ENCODE data around the gene GOLM1.
A peak's percentile ranks its signal among the peaks of the same experiment; 100 is the strongest.

The GOLM1 gene

DNA sequence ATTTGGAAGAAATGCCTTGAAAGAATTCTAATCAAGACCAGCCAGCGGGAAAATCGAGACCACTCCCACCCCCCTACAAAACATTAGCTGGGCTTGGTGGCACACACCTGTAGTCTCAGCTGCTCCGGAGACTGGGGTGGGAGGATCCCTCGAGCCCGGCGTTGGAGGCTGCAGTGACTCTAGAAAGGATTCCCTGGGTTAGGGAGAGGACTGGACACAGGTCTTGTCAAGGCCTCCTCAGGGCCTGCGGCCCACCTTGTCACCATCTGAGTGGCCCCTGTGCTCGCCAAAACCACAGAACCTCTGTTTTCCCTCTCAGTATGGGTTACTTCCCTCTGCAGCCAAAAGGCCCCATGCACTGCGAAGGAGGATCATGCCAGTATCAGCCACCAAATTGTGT lies 16.5 kb upstream of the GOLM1 start:
- Mint-ChIP-seq H3K36me3 (ENCODE audit: insufficient read depth) (no peaks in the 10 kb centered on the region), H3K9me3 (no peaks in the 10 kb centered on the region), H3K27ac (ENCODE audit: low read depth) (no peak overlapping the region), H3K4me1 (no peaks in the 10 kb centered on the region), H3K4me3 (no peak overlapping the region), H3K27me3 (peaks cover 48% of the 10 kb centered on the region)
- DNase-seq (ENCODE audit: low spot score in 2 of 2) (no peak), ATAC-seq (replicated peaks; ENCODE audit: extremely low read depth, poor library complexity, severe bottlenecking) (no peak)

DNA sequence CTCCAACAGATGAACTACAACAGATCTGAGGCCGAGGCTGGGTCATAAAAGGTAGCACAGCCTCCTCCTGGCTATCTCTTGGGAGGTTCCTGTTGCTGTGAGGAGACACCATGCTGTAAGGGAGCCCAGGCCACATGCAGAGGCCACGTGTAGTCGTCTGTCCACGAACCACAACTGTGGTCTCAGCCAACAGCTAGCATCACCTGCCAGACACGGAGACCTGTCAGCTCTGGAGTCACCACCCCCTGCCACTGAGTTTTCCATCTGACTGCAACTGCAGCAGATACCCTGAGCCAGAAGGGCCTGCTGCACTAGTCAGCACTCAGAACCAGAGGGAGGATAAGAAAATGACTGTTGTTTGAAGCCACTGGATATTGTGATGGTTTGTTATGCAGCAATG lies 12.7 kb upstream of the GOLM1 start:
- peaks cover 27% of the 10 kb centered on the region for H3K27me3 Mint-ChIP-seq
- no peak overlapping the region for H3K4me3 Mint-ChIP-seq
- H3K36me3 Mint-ChIP-seq (ENCODE audit: insufficient read depth), result no peaks in the 10 kb centered on the region
- H3K9me3 Mint-ChIP-seq, result no peaks in the 10 kb centered on the region
- H3K27ac Mint-ChIP-seq (ENCODE audit: low read depth), result no peak overlapping the region
- ATAC-seq (replicated peaks; ENCODE audit: extremely low read depth, poor library complexity, severe bottlenecking) (no peak), DNase-seq (ENCODE audit: low spot score in 2 of 2) (no peak)
- H3K4me1 Mint-ChIP-seq, result peaks cover 2% of the 10 kb centered on the region

DNA sequence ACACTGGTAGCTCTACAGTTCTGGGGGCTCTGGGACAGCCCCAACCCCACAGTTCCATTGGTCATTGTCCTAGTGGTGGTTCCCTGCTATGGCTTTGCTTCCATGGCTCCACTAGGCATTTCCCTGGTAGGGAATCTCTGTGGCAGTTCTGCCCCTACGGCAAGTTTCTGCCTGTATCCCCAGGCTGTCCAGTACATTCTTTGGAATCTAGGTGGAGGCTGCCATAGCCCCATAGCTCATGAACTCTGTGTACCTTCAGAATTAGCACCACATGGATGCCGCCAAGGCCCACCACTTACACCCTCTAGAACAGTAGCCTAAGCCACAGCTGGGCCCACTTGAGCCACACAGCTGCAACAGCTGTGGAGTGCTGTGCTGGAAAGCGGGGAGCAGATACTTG lies 3.3 kb upstream of the GOLM1 start:
- DNase-seq (ENCODE audit: low spot score in 2 of 2), result no peak
- H3K4me3 Mint-ChIP-seq, result no peak overlapping the region
- no peak for ATAC-seq (replicated peaks; ENCODE audit: extremely low read depth, poor library complexity, severe bottlenecking)
- no peak overlapping the region for H3K27ac Mint-ChIP-seq (ENCODE audit: low read depth)
- no peaks in the 10 kb centered on the region for H3K9me3 Mint-ChIP-seq
- H3K27me3 Mint-ChIP-seq, result peaks cover 35% of the 10 kb centered on the region
- H3K36me3 Mint-ChIP-seq (ENCODE audit: insufficient read depth), result no peaks in the 10 kb centered on the region
- peaks cover 18% of the 10 kb centered on the region for H3K4me1 Mint-ChIP-seq

DNA sequence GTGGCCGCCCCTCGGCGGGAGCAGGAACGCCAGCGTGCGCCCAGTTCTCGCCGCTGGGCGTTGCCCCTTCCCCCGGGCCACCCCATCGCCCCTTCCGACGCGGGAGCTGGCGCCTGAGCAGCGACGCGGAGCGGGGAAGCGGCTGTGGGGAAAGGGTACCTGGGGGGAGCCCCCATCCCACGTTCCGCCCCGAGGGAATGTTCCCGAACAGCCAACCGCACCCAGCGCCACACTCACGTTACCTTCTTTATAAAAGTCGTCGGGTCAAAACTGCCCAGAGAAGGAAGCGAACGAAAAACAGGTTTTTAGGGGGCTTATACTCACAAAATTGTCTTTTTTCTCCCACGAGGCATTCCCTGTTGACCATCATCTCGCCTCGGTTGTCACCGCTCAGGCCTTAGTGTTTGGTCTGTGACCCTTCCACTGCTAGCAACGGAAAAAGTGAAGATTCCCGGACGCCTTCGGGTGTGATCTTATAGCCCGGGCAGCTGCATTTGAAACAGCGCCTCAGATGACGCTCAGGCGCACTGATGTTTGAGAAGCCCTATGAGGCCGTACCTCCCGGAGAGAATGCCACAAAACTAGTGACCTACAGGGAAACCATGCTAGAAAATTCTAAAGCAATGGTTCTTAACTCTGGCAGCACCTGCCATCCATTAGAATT lies 475 bp upstream of the GOLM1 start:
- DNase-seq (ENCODE audit: low spot score in 2 of 2), result no peak
- H3K4me1 Mint-ChIP-seq, result peaks cover 12% of the 10 kb centered on the region

DNA sequence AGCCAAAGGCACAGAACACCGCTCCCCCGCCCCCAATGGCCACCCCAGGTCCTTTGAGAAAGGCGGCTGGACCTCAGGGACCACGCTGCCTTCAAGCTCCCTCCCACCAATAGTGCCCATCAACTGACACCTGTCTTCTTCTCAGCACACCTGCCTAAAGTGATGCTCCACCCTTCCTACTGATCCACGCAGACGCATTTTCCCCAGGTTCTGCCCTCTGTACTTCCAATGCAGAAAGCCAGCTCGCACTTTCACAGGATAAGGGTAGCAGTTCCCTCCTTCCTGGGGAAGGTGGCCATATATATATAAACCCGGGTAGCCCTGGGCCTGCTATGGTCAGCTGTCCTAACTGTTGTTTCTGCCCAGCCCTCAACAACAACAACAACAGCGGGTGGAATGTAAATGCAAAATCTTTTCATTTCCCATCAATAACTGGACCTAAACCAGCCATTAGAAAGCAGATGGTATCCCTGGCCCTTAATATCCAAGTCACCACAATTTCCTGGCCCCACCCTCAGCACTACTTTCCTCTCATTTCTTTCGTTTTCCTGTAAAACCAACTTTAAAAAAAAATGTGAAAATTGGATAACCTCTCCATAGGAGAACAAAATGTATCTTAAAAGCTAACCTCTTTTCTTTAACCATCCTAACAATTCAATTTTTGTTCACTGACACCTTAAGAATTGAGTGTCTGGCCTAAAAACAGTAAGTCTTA lies 1.7 kb downstream of the GOLM1 start:
- Mint-ChIP-seq H3K4me1 (peaks cover 12% of the 10 kb centered on the region), H3K27me3 (peaks cover 33% of the 10 kb centered on the region), H3K36me3 (ENCODE audit: insufficient read depth) (no peaks in the 10 kb centered on the region), H3K9me3 (no peaks in the 10 kb centered on the region), H3K4me3 (peak overlapping the region; percentile 31), H3K27ac (ENCODE audit: low read depth) (no peak overlapping the region)
- ATAC-seq (replicated peaks; ENCODE audit: extremely low read depth, poor library complexity, severe bottlenecking), result no peak
- no peak for DNase-seq (ENCODE audit: low spot score in 2 of 2)

More for the DNA sequence above, 475 bp upstream of the GOLM1 start:
- peak overlapping the region; percentile 87 for H3K4me3 Mint-ChIP-seq
- H3K36me3 Mint-ChIP-seq (ENCODE audit: insufficient read depth), result no peaks in the 10 kb centered on the region
- H3K27ac Mint-ChIP-seq (ENCODE audit: low read depth), result no peak overlapping the region
- H3K27me3 Mint-ChIP-seq, result peaks cover 41% of the 10 kb centered on the region
- no peaks in the 10 kb centered on the region for H3K9me3 Mint-ChIP-seq
- no peak for ATAC-seq (replicated peaks; ENCODE audit: extremely low read depth, poor library complexity, severe bottlenecking)

DNA sequence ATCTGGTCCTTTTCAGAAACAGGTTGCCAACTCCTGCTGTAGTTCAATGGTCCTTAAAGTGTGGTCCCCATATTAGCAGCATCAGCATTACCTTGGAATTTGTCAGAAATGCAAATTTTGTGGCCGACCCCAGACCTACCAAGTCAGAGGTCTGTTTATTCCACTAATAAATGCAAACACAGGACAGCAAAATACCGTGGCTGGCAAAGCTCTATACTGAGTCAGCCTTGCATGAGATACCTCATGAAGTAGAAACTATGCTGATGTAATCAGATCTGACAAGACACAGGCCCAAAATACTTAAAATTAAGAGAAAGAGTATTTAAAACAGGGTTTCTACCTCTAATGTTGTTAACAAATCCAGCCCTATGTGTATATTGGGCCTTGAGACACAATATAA lies 3.0 kb downstream of the GOLM1 start:
- no peak for DNase-seq (ENCODE audit: low spot score in 2 of 2)
- H3K36me3 Mint-ChIP-seq (ENCODE audit: insufficient read depth), result no peaks in the 10 kb centered on the region

DNA sequence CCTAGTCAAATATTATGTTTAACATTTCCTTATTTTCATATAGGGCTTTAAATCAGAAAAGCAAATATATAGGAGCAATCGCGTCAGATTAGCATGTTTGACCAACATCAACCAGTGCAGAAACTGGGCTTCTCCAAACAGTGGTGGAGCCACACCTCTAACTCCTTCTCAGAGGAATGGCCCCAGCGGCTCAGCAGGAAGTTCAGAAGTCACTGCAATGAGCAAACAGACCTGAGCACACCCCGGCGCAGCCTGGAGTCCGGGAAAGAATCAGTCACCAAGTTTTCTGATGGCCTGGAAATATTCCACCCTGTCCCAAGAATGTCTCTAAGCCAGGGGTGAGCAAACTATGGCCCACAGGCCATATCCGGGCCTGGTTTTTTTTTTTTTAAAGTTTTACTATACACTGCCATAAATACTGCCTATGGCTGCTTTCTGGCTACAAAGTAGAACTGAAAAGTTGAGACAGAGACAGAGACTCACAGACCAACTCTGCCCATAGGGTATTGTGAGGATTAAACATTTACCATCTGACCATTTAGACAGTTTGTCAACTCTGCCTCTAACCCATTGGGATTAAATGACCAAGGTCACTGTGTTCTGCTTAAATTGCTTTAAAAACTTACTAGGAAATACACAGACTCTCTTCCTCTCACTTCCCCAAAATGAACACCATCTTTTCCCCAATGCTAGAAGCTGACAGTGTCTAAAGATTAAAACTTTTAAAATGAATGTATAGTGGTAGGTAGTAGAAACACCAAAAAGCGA lies 5.4 kb downstream of the GOLM1 start:
- Mint-ChIP-seq H3K27me3 (peaks cover 40% of the 10 kb centered on the region), H3K9me3 (no peaks in the 10 kb centered on the region), H3K4me3 (no peak overlapping the region), H3K27ac (ENCODE audit: low read depth) (no peak overlapping the region), H3K36me3 (ENCODE audit: insufficient read depth) (no peaks in the 10 kb centered on the region), H3K4me1 (peaks cover 6% of the 10 kb centered on the region)
- ATAC-seq (replicated peaks; ENCODE audit: extremely low read depth, poor library complexity, severe bottlenecking) (no peak), DNase-seq (ENCODE audit: low spot score in 2 of 2) (no peak)

More for the DNA sequence above, 3.0 kb downstream of the GOLM1 start:
- ATAC-seq (replicated peaks; ENCODE audit: extremely low read depth, poor library complexity, severe bottlenecking), result no peak
- H3K9me3 Mint-ChIP-seq, result no peaks in the 10 kb centered on the region
- H3K4me3 Mint-ChIP-seq, result no peak overlapping the region
- peaks cover 12% of the 10 kb centered on the region for H3K4me1 Mint-ChIP-seq
- no peak overlapping the region for H3K27ac Mint-ChIP-seq (ENCODE audit: low read depth)
- H3K27me3 Mint-ChIP-seq, result peaks cover 33% of the 10 kb centered on the region

DNA sequence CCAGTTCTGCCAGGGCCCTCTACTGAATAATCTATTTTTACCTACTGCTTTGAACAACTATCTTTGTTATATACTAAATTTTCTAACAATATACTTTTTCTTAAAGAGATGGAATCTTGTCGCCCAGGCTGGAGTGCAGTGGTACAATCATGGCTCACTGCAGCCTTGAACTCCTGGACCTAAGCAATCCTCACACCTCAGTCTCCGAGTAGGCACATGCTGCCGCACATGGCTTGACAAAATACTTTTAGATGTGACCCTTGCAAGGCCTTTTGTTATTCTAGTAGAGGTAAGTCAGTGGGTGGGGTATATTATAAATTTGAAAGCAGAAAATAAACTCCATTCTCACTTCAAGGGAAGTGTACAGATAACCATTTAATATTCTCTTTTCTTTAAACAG lies 7.9 kb downstream of the GOLM1 start:
- ATAC-seq (replicated peaks; ENCODE audit: extremely low read depth, poor library complexity, severe bottlenecking) (no peak), DNase-seq (ENCODE audit: low spot score in 2 of 2) (no peak)
- Mint-ChIP-seq H3K4me3 (no peak overlapping the region), H3K36me3 (ENCODE audit: insufficient read depth) (no peaks in the 10 kb centered on the region), H3K27ac (ENCODE audit: low read depth) (no peak overlapping the region), H3K27me3 (peaks cover 39% of the 10 kb centered on the region), H3K9me3 (no peaks in the 10 kb centered on the region), H3K4me1 (no peaks in the 10 kb centered on the region)

DNA sequence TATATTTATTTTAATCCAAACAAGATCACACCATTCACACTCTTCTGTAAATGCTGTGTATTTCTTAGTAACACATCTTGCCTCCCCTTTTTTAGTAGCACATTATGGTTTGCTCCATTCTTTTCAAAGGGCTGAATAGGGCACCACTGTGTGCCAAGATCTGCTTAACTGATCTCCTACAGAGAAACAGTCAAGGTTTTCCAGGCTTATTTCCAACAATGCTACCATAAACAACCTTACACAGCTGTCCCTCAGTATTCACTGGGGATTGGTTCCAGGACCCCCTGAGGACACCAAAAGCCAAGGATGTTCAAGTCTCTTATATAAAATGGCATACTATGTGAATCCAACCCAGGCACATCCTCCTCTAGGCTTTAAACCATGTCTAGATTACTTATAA lies 16.5 kb downstream of the GOLM1 start:
- Mint-ChIP-seq H3K27me3 (peaks cover 7% of the 10 kb centered on the region), H3K4me1 (no peaks in the 10 kb centered on the region), H3K4me3 (no peak overlapping the region), H3K27ac (ENCODE audit: low read depth) (no peak overlapping the region), H3K9me3 (no peaks in the 10 kb centered on the region), H3K36me3 (ENCODE audit: insufficient read depth) (no peaks in the 10 kb centered on the region)
- DNase-seq (ENCODE audit: low spot score in 2 of 2), result no peak
- no peak for ATAC-seq (replicated peaks; ENCODE audit: extremely low read depth, poor library complexity, severe bottlenecking)

DNA sequence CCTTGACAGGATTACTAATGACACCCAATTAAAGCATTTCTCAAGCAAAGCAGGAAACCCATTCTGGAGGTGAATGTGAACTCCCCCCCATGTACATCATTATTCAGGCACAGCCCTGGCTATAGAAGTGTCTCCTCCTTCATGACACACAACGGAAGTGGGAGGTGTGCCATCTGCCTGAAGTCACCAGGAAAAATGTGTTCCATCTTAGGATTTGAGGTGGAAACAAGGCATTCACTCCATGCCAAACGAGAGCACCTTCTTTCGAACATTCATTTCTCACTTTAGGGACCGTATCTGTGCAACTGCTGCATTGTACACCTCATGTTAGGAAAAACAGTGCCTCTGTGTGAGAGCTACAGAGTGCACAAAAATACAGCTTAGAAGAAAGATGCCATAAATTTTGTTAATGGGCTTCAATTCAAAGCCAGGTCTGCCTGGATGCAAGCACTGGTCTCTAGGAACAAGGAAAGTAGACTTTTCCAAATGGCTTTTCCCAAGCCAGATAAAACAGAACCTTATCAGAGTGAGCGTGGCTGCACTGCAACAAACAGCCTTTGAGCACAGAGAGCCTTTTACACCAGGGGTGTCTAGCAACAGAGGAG lies 19.4 kb downstream of the GOLM1 start:
- H3K36me3 Mint-ChIP-seq (ENCODE audit: insufficient read depth), result no peaks in the 10 kb centered on the region
- H3K27ac Mint-ChIP-seq (ENCODE audit: low read depth), result no peak overlapping the region
- no peaks in the 10 kb centered on the region for H3K27me3 Mint-ChIP-seq
- peaks cover 8% of the 10 kb centered on the region for H3K4me1 Mint-ChIP-seq
- DNase-seq (ENCODE audit: low spot score in 2 of 2), result no peak
- ATAC-seq (replicated peaks; ENCODE audit: extremely low read depth, poor library complexity, severe bottlenecking), result no peak
- H3K4me3 Mint-ChIP-seq, result no peak overlapping the region
- H3K9me3 Mint-ChIP-seq, result no peaks in the 10 kb centered on the region

DNA sequence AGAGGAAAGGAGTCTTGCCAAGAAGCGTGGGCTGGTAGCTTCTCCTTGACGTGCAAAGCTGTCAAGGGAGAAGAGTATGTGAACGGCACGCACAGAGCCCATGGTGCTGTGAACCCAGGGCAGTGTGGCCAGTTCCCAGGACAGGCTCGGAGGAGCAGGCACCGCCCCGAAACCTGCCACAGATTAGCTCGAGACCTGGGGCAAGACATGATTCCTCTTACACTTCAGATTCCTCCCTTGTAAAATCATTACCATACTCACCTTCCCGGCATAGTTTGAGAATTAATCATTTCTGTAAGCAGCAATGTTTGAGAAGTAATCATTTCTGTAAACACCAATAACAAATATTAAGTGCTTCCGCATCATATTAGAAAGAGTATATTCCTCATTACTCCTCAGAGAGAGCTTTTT lies 19.9 kb downstream of the GOLM1 start:
- Mint-ChIP-seq H3K4me3 (no peak overlapping the region), H3K36me3 (ENCODE audit: insufficient read depth) (no peaks in the 10 kb centered on the region), H3K27me3 (no peaks in the 10 kb centered on the region), H3K9me3 (no peaks in the 10 kb centered on the region), H3K27ac (ENCODE audit: low read depth) (no peak overlapping the region), H3K4me1 (peaks cover 9% of the 10 kb centered on the region)
- DNase-seq (ENCODE audit: low spot score in 2 of 2) (no peak), ATAC-seq (replicated peaks; ENCODE audit: extremely low read depth, poor library complexity, severe bottlenecking) (no peak)

DNA sequence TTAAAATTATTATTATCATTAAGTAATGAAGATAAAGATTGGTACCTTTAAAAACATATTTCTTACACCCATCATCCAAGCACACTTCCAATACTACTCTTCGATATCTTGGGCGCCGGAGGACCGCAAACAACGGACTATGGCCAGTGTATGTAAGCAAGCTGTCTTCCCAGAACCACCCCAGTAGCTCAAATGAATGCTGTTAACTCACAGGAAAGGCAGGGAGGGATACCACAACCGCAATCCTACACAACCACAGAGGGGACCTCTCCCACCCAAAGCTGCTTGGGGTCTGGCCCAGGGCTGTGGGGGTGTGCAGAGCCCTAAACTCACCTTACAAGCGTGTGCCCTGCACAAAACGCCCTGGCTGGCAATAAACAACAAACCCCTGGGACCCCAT lies 20.6 kb downstream of the GOLM1 start:
- H3K27ac Mint-ChIP-seq (ENCODE audit: low read depth), result no peak overlapping the region
- H3K36me3 Mint-ChIP-seq (ENCODE audit: insufficient read depth), result no peaks in the 10 kb centered on the region
- H3K4me3 Mint-ChIP-seq, result no peak overlapping the region
- H3K4me1 Mint-ChIP-seq, result peaks cover 9% of the 10 kb centered on the region
- DNase-seq (ENCODE audit: low spot score in 2 of 2) (no peak), ATAC-seq (replicated peaks; ENCODE audit: extremely low read depth, poor library complexity, severe bottlenecking) (no peak)
- H3K9me3 Mint-ChIP-seq, result no peaks in the 10 kb centered on the region
- H3K27me3 Mint-ChIP-seq, result no peaks in the 10 kb centered on the region
